OCI-M2 (cell line): Measurements from ENCODE around the gene ACAP2.
"Not testable (repeated sequence)": the region's sequence is repeated elsewhere in the genome, so short reads cannot be mapped to it uniquely, and the experiment has no call there.

ENCODE experiments used
- DNase-seq: peaks from one replicate; lab custom pipeline; 2025; ENCODE audit not compliant: unreplicated experiment; lab: John Stamatoyannopoulos, UW

Gene ACAP2

GRCh38 chr3:195247863-195248189, 195.0 kb downstream of the ACAP2 start:
- DNase-seq: no peak

GRCh38 chr3:195247086-195247862, 195.5 kb downstream of the ACAP2 start:
- DNase-seq: no peak

DNA sequence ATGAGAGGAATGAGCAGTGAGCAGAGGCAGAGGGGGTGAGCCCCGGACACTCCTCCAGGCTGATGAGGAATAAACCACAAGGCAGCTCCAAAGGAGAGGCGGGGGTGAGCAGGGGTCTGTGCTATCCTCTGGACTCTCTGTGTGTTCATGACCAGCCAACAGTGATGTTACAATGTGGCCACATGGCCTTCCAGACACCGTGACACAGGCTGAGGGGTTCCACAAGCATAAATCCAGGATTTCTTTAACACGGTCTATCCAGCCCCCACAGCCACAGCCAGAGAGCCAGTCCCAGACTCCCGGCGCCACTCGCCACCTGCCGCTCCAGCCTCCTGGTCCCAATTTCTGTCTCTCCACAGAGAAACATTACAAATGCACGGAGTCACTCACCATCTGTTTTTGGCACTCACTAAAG, 196.2 kb downstream of the ACAP2 start:
- DNase-seq: no peak

- no peak for DNase-seq
These were observed 197.3 kb downstream of the ACAP2 start for GRCh38 chr3:195245531-195245951.

DNA sequence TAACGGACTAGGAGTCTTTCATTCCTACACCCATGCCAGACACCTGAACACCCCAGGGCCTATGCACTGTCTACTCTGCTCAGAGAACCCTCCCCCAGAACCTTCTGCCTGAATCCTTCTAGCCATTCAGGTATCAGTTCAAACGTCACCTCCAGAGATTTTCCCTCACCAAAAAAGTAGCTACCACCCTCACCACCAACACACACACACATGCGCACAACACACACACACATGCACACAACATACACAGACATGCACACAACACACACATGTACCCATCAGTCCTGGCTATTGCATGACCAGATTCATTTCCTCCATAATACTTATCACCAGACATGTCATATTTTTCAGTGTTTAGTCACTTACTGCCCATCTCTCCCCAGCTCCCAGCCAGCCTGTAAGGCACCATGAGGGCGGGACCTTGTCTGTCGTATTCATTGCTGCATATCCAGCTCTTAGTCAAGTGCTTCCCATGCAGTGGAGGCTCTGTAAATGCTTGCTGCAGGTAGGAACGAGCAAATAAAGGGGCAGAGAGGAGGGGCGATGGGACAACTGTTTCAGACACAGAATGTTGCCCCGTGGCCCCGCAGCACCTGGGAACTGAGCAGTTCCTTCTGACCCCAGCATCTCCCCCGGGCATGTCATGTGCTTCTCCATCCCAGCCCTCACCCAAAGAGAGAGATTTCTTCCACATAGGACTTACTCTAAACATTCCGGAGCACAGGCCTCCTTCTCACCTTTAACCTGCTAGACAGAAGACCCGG, 201.0 kb downstream of the ACAP2 start:
- no peak for DNase-seq

- DNase-seq: no peak
These were observed 201.9 kb downstream of the ACAP2 start for GRCh38 chr3:195240939-195241338.

GRCh38 chr3:195240171-195240701, 202.6 kb downstream of the ACAP2 start:
- no peak for DNase-seq

- DNase-seq: no peak
These were observed 203.7 kb downstream of the ACAP2 start for GRCh38 chr3:195239121-195239520.

GRCh38 chr3:195238586-195239118, 204.2 kb downstream of the ACAP2 start:
- DNase-seq: no peak

DNA sequence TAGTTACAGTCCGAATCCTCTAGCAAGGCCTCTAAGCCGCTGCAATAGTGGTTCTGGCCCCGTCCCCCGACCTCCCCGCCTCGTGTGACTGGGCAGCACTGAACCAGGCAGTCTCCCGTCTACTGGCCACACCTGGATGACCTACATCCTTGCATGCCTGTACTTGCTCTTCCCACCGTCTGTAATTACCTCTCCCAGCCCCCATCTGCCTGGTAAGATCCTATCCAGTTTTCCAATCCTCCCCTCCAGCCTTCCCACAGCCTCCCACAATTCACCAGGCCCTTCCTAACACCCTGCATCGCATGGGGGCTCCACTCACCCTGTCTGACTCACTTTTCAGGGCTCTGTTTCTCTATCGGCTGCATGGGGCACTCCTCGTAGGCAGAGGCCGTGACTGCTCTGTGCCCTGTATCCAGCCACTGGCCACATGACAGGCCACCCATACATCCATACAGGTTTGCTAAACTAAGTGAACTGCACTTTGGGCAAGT, 204.7 kb downstream of the ACAP2 start:
- no peak for DNase-seq

DNA sequence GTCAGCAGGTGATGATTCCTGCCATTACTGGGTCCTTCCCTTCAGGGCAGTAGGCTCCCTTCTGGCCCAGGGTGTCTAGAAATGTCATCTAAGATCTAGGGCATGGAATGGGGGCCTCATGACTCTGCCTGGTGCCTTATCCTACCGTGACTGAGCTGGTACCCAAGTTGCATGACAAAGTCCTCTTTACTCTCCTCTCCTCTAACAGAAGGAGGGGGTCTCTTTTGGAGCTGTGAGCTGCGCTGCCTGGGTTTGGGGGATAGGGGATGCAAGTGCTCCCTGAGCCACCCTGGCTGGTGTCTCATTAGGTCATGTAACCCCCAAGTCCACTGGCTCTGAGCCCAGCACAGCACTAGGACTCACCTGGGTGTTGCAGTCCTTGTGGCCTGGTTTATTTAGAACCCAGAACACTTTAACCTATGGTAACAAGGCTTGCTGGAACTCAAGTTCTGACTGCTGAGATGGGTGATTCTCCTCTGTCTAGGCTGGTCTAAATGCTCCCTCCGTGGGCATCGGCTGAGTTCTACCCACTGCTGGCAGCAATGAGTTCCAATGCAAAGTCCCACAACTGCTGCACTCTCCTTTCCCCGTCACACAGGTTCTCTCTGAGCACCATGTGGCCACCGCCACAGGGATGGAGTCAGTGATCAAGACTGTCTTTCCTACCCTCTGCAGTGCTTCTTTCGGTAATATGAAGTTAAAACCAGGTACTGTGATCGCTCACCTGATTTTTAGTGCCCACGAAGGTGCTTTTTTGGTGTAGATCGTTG, 205.8 kb downstream of the ACAP2 start:
- DNase-seq: no peak

GRCh38 chr3:195236076-195236798, 206.6 kb downstream of the ACAP2 start:
- DNase-seq: no peak

DNA sequence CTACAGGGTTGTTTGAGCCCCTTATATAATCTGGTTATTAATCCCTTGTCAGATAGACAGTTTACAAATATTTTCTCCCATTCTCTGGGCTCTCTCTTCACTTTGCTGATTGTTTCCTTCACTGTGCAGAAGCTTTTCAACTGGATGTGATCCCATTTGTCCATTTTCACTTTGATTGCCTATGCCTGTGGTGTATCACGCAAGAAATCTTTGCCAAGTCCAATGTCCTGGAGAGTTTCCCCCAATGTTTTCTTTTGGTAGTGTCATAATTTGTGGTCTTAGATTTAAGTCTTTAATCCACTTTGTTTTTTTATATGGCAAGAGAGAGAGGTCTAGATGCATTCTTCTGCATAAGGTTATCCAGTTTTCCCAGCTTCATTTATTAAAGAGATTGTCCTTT, 212.6 kb downstream of the ACAP2 start:
- no peak for DNase-seq

DNA sequence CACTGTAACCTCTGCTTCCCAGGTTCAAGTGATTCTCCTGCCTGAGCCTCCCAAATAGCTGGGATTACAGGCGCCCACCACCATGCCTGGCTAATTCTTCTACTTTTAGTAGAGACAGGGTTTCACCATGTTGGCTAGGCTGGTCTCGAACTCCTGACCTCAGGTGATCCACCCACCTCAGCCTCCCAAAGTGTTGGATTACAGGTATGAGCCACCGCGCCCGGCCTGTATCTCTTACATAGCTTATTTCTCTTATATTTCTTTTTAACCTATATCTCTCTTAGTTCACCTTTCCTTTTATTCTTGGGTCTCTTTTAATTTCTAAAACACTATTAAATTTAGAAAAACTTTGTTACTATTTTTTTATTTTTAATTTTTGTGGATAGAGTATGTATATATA, 213.9 kb downstream of the ACAP2 start:
- DNase-seq: not testable (repeated sequence)

GRCh38 chr3:195227871-195228270, 214.9 kb downstream of the ACAP2 start:
- no peak for DNase-seq

- no peak for DNase-seq
These were observed 215.8 kb downstream of the ACAP2 start for GRCh38 chr3:195226900-195227447.

DNA sequence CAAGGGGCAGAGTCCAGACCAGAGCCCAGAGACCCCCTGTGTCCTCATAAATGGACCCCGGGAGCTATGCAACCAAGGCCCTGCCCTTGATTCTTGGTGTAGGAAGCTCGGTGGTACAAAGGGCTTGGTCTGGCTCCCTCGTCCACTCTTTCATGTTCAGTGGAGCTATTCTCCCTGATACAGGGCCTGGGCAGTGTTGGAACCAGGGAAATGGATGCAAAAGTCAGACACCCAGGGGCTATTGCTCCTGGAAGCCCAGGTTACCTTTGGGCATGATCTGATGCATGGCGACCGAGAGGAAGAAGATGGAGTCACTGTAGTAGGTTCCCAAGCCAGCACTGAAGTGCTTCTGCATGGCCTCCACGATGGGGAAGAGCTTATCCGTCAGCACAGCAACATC, 216.4 kb downstream of the ACAP2 start:
- no peak for DNase-seq

GRCh38 chr3:195224980-195225580, 217.7 kb downstream of the ACAP2 start:
- DNase-seq: no peak
